AG04450 (cell line): Measurements from ENCODE around the gene IFT122. TPM values are rescaled to one million over a fixed set of nuclear protein-coding genes. Genes with fewer than 3 reads are reported as not detected.

Experiments used
- CTCF ChIA-PET: fragments of 300-600, 350-600 bp; formaldehyde crosslinking; extraction: SDS; loops from one replicate; lab custom pipeline; 2022; ENCODE audit warnings: antibody characterized with exemption, inconsistent platforms; lab: Charles Lee
- POLR2A ChIA-PET: fragments of 350-600 bp; formaldehyde crosslinking; extraction: SDS; loops from one replicate; lab custom pipeline; 2021; ENCODE audit warnings: antibody characterized with exemption, inconsistent platforms; lab: Yijun Ruan, JAX
- DNase-seq: peaks from one replicate; pipeline ENCODE4 v3.0.0-alpha.2; 2011; ENCODE audit warnings: low read depth, low spot score
- H3K27ac ChIP-seq: one replicate; pipeline ENCODE4 v1.5.1; 2012; ENCODE audit warnings: low read depth, low read length, control low read depth
- H3K27me3 ChIP-seq: one replicate; pipeline ENCODE4 v1.6.0; 2012; ENCODE audit warnings: low read length; ENCODE audit not compliant: control insufficient read depth, insufficient read depth
- H3K4me3 ChIP-seq: 2 replicates; pipeline ENCODE4 v1.5.1; 2011; ENCODE audit warnings: mild to moderate bottlenecking, low read depth, low read length, control low read depth
- H3K9me3 ChIP-seq: 2 replicates; pipeline ENCODE4 v1.5.1; 2012; ENCODE audit warnings: low read length; ENCODE audit not compliant: control insufficient read depth, insufficient read depth
- polyA plus RNA-seq: library from polyadenylated mRNA; depleted of rRNA; stranded (reverse); fragments of >200 nt; gene quantifications from 2 replicates; pipeline ENCODE4 v1.2.3, GENCODE V29; 2011
- TF ChIP-seq, protein P1 (sequence below): IDR thresholded peaks from 2 replicates; pipeline ENCODE4 v1.5.1; 2011; ENCODE audit warnings: low read depth, low read length, control low read depth, inconsistent platforms

Gene IFT122
- polyA plus RNA-seq, 1 experiment: 14.3 TPM

DNA sequence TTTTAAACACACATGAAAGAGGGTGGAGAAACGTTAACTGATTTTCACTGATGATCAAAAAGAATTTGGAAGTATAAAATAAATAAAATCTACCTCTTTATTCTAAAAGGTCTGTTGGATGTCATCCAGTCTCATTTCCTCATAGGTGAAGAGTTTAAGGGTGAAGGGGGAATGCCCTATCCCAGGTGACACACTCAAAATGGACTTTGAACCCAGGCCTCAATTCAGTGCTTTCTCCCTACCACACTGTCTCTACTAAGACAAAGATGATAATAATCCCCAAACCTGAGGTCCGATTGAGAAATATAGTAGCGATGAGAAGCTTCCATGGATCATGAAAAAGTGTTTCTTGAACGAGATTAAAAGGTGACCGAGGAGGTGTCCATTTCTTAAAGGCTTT, 6.5 kb upstream of the IFT122 start:
- ChIA-PET POLR2A (no interaction called here), CTCF (interaction anchor here (0.7 to 2.6 kb wide), 3 partner anchors 50 to 485 kb away, joined by 3 to 14 read pairs (median 3); no protein-coding TSS in a partner anchor)
- TF ChIP-seq, protein P1, sequence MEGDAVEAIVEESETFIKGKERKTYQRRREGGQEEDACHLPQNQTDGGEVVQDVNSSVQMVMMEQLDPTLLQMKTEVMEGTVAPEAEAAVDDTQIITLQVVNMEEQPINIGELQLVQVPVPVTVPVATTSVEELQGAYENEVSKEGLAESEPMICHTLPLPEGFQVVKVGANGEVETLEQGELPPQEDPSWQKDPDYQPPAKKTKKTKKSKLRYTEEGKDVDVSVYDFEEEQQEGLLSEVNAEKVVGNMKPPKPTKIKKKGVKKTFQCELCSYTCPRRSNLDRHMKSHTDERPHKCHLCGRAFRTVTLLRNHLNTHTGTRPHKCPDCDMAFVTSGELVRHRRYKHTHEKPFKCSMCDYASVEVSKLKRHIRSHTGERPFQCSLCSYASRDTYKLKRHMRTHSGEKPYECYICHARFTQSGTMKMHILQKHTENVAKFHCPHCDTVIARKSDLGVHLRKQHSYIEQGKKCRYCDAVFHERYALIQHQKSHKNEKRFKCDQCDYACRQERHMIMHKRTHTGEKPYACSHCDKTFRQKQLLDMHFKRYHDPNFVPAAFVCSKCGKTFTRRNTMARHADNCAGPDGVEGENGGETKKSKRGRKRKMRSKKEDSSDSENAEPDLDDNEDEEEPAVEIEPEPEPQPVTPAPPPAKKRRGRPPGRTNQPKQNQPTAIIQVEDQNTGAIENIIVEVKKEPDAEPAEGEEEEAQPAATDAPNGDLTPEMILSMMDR: no peak
- DNase-seq: no peak
- Histone ChIP-seq H3K9me3 (no peaks in the 10 kb centered on the region), H3K4me3 (no peak overlapping the region), H3K27ac (no peak overlapping the region), H3K27me3 (no peaks in the 10 kb centered on the region)

- TF ChIP-seq, protein P1: no peak
- H3K27ac ChIP-seq: no peak overlapping the region
- no peaks in the 10 kb centered on the region for H3K9me3 ChIP-seq
- DNase-seq: no peak
- POLR2A ChIA-PET: no interaction called here
- H3K4me3 ChIP-seq: no peak overlapping the region
- H3K27me3 ChIP-seq: no peaks in the 10 kb centered on the region
- CTCF ChIA-PET: interaction anchor here (0.8 to 2.6 kb wide), 2 partner anchors 51 to 56 kb away, joined by 3 to 14 read pairs; no protein-coding TSS in a partner anchor
Measured at GRCh38 chr3:129434140-129434539, 5.9 kb upstream of the IFT122 start.

GRCh38 chr3:129435367-129435766, 4.7 kb upstream of the IFT122 start:
- ChIA-PET POLR2A (interaction anchor here (1.1 kb wide), 1 partner anchor 52 kb away, joined by 4 read pairs; no protein-coding TSS in a partner anchor), CTCF (interaction anchor here (0.5 to 2.6 kb wide), 3 partner anchors 48 to 52 kb away, joined by 3 to 14 read pairs (median 5); no protein-coding TSS in a partner anchor)
- TF ChIP-seq, protein P1: 0 out of 2 replicates have a peak, but pooled peaks have one; percentile 12
- Histone ChIP-seq H3K27me3 (no peaks in the 10 kb centered on the region), H3K4me3 (no peak overlapping the region), H3K9me3 (no peaks in the 10 kb centered on the region), H3K27ac (no peak overlapping the region)
- DNase-seq: no peak

DNA sequence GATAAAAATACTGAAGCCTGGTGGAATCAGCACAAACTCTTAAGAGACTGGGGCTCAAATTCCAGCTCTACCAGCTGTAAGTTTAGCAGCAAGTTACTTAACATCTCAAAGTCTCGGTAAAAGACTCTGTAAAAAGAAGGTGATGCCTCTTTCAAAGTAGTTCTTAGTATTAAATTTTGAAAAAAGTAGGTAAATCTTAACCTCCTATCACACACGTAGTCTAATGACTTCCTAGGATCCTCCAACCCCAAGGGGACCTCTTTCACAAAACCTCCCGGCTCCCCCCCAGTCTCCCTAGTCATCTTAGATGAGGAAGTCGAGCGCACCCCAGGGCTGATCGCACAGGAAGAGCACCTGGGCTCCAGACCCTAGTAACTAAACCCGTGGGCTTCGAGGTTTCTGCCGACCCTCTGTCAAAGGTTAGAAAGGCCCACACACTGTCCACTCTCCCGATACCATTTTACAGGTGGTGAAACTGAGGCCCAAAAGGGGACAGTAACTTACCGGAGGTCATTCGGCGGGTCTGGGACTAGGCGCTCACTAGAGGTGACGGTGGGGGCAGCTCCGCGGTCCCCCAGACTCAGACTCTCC, 703 bp upstream of the IFT122 start:
- CTCF ChIA-PET: interaction anchor here (1.3 to 4.1 kb wide), 3 partner anchors 10 to 188 kb away, joined by 3 to 21 read pairs (median 3); no protein-coding TSS in a partner anchor
- POLR2A ChIA-PET: interaction anchor here (0.5 to 3.4 kb wide), 13 partner anchors 11 to 158 kb away, joined by 3 to 34 read pairs (median 5); partner anchors contain the start of gene EFCAB12
- TF ChIP-seq, protein P1: no peak
- Histone ChIP-seq H3K27me3 (no peaks in the 10 kb centered on the region), H3K9me3 (no peaks in the 10 kb centered on the region), H3K27ac (peak overlapping the region; percentile 71), H3K4me3 (peak overlapping the region; percentile 97)
- DNase-seq: no peak
